OCI-LY7 (cell line): ENCODE measurements around the gene GSG1.

Source experiments
- CTCF ChIP-seq: fragments of 200-600 bp; sonication (generic); conservative IDR thresholded peaks from 2 replicates; pipeline ENCODE4 v1.5.1; 2014; ENCODE audit warnings: mild to moderate bottlenecking, antibody characterized with exemption, low read length, moderate library complexity, mixed read lengths
- EZH2phosphoT487 ChIP-seq: fragments of 200-600 bp; sonication (generic); IDR thresholded peaks from 2 replicates; pipeline ENCODE4 v1.6.1; 2018; ENCODE audit warnings: low read depth, borderline replicate concordance, mild to moderate bottlenecking, mixed run types, antibody characterized with exemption, low read length, moderate library complexity, mixed read lengths

- TF ChIP-seq EZH2phosphoT487 = no peak
- TF ChIP-seq CTCF = no peak
Observed at GRCh38 chr12:13075118-13075480, 28.4 kb downstream of the GSG1 start.
